ENCODE data around the gene MPP3.
A peak's percentile ranks its signal among the peaks of the same experiment; 100 is the strongest.

The MPP3 gene

DNA sequence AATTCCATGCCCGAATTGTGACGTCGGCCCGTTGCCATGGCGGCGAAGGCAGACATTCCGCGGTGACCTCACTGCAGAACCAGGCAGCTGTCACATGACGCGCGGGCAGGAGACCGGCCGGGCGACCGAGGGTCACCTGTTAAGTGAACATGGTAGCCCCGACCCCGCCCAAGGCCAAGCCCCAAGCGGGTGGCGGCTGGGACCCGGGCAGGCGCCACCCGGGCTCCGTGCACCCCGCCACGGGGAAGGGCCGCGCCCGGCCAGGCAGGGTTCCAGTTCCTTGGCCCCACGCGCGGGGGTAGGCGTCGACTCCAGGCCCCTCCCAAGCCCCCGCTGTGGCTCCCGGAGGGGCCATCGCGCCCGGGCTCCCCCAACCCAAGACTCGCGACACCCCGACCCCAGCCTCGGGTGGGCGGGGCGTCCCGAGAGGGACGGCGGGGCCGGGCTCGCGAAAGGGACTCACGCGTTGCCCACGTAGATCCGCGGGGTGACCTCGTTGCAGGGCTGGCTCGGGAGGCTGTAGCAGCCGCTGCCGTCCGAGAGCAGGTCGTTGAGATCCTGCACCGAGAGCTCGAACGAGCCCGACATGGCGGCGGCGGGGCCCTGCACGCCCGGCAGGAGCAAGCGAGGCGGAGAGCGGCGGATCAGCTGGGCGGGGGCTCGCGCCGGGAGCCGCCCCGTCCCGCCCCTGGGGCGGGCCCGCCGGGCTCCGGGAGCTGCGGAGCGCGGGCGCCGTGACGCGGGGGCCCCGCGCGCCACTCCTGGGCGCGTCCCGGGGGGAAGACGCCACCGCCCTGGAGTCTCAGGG is 54.4 kb downstream of the MPP3 start, which contains the start of gene DUSP3:
Gene DUSP3 (minus strand): TSS at position 641 of the 808 bp plus-strand sequence. CDS start 53 bp downstream, at position 588.
- DNase-seq (ENCODE audit: low spot score) = peak; percentile 97
- TF ChIP-seq CTCF (IDR thresholded peaks at IDR 0.05; ENCODE audit: extremely low read depth, missing control alignments) = no peak

DNA sequence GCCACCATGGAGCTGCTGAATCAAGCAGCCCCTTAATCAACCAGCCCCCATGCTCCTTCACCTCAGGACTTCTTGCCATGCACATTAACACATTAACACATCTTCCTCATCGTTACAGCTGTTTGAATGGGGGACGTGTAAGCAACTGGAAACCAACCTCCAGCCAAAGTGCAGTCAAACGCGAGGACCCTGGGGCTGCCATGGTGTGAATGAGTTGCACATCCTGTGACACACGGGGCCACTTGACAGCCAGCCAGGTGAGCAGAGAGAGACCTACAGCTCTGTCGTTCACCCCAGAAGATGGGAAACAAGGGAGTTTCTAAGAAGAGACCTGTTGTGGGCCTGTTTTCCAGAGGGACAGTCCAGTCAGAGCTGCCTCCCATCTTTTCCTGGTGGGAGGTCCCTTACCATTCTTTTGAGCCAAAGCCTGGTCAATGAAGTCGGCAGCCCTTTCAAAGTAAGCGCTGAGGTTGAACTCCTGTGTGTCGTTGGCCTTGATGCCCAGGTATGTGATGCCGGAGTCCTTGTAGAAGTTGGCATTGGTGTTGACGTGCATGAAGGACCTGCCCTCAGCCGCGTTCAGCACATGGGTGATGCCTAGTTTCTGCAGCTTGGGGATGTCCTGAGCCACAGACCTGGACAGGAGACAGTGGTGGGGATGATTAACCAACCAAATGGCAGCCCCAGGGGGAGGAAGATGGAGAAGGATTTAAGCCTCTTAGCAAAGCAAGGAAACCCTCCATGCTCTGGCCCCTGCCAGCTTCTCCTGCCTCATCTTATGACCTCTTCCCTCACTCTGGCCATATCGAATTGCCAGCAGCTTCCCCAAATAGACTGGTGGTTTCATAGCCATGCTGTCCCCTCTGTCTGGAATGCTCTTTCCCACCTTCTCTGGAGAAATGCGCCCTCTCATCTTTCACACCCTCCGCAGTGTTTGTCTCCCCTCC is 58.4 kb downstream of the MPP3 start:
- DNase-seq (ENCODE audit: low spot score) = no peak
- TF ChIP-seq CTCF (IDR thresholded peaks at IDR 0.05; ENCODE audit: extremely low read depth, missing control alignments) = no peak

DNA sequence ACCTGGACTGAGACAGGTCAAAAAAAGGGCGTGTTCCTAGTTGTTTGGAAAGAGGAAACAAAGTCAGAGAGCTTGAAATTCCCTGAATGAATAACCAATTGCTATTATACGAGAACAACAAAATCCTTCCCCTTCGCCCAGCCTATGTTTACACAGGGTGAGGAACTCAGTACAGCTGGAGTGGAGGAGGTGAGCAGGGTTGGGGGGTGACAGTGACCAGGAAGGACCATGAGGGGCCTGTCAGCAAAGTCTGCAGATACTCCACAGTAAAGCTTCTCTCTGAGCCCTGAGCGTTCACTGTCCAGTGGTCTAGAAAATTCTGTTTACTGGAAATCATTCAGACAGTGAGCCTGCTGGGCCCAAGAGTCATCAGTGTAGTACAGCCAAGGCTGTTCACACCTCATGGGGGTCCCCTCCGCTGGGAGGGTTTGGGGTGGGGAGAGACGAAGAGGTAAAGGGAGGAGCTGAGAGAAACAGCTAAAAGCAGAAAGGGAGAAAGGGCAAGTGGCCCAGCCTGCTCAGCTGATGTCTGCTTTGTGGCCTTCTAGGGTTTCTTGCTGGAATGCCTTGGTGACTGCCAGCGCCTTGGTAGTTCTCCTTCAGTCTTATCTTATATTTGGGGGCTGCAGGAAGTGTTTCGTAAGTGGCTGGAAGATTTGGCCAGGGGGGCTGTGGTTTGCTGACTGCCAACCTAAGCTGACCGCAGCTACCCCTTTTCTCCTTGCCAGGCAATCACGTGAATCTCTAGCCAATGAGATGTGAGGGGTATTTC is 59.9 kb downstream of the MPP3 start:
- TF ChIP-seq CTCF (IDR thresholded peaks at IDR 0.05; ENCODE audit: extremely low read depth, missing control alignments) = no peak
- no peak for DNase-seq (ENCODE audit: low spot score)

- no peak for TF ChIP-seq CTCF (IDR thresholded peaks at IDR 0.05; ENCODE audit: extremely low read depth, missing control alignments)
- DNase-seq (ENCODE audit: low spot score) = no peak
Observed at GRCh38 chr17:43771463-43771862, 61.5 kb downstream of the MPP3 start.

GRCh38 chr17:43770957-43771356 is 62.0 kb downstream of the MPP3 start:
- no peak for TF ChIP-seq CTCF (IDR thresholded peaks at IDR 0.05; ENCODE audit: extremely low read depth, missing control alignments)
- DNase-seq (ENCODE audit: low spot score) = no peak

DNA sequence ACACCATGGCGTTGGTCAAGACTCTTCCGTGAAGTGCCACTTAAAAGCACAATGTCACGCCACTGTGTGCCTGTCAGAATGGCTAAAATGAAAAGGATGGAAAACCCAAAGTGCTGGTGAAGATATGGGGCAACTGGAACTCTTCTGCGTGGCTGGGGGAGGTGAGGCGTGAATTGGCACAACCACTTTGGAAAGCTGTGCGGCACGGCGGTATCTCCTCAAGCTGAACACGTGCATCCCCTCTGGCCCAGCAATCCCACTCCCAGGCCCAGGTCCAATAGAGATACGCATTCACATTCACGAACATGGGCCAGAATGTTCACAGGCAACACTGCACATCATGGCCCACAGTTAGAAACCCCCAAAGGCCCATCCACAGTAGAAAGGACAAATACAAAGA is 63.1 kb downstream of the MPP3 start:
- no peak for DNase-seq (ENCODE audit: low spot score)
- no peak for TF ChIP-seq CTCF (IDR thresholded peaks at IDR 0.05; ENCODE audit: extremely low read depth, missing control alignments)
